Measurements from ENCODE around the gene DAB2IP.

DNA sequence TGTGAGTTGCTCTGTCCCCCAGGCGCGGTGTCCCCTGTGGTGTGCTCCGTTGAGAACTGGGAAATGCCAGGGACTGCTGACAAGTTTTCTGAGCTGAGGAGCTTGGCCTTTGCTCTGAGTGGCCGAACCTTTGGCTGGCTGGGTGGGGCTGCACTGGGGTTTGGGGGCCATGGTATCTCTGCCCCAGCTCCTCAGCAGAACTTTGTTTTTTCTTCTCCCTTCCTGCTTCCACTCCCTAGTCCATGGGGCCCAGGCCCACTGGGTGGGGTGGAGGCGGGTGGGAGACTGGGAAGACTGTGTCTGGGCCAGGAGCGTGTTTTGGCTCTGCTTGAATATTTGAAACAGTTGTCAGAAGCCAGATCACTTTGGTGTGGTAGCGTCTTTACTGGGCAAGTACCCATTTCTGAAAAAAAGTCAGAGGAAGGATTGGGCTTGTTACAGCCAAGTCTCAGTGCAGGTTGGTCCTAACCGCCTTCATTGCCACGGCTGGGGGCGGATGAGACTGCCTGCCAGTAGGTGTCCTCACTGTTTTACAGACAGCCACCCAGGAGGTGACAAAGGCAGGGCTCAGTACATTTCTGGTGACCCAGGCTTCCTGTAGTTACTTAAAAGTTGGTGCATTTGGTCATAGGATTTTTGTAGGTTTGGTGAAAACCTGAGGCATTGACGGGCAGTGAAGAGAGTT lies 92.7 kb downstream of the DAB2IP start:
- TF ChIP-seq, protein P1, sequence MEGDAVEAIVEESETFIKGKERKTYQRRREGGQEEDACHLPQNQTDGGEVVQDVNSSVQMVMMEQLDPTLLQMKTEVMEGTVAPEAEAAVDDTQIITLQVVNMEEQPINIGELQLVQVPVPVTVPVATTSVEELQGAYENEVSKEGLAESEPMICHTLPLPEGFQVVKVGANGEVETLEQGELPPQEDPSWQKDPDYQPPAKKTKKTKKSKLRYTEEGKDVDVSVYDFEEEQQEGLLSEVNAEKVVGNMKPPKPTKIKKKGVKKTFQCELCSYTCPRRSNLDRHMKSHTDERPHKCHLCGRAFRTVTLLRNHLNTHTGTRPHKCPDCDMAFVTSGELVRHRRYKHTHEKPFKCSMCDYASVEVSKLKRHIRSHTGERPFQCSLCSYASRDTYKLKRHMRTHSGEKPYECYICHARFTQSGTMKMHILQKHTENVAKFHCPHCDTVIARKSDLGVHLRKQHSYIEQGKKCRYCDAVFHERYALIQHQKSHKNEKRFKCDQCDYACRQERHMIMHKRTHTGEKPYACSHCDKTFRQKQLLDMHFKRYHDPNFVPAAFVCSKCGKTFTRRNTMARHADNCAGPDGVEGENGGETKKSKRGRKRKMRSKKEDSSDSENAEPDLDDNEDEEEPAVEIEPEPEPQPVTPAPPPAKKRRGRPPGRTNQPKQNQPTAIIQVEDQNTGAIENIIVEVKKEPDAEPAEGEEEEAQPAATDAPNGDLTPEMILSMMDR (IDR thresholded peaks at IDR 0.05; ENCODE audit: insufficient read depth, low read length, poor library complexity, severe bottlenecking), result peak; percentile 81
- no peak for TF ChIP-seq EZH2phosphoT487 (conservative IDR thresholded peaks at IDR 0.05; ENCODE audit: low read length)
